Endometrium (tissue), 2 donors: Measurements from ENCODE around the gene MYLIP.

Experiments
- FAIRE-seq: peaks from 2 replicates; lab custom pipeline; 2012; peaks lifted over from hg19 to GRCh38; lab: Jason Lieb, UNC
- donor health status: control.
- donor health status: control.

Gene MYLIP

DNA sequence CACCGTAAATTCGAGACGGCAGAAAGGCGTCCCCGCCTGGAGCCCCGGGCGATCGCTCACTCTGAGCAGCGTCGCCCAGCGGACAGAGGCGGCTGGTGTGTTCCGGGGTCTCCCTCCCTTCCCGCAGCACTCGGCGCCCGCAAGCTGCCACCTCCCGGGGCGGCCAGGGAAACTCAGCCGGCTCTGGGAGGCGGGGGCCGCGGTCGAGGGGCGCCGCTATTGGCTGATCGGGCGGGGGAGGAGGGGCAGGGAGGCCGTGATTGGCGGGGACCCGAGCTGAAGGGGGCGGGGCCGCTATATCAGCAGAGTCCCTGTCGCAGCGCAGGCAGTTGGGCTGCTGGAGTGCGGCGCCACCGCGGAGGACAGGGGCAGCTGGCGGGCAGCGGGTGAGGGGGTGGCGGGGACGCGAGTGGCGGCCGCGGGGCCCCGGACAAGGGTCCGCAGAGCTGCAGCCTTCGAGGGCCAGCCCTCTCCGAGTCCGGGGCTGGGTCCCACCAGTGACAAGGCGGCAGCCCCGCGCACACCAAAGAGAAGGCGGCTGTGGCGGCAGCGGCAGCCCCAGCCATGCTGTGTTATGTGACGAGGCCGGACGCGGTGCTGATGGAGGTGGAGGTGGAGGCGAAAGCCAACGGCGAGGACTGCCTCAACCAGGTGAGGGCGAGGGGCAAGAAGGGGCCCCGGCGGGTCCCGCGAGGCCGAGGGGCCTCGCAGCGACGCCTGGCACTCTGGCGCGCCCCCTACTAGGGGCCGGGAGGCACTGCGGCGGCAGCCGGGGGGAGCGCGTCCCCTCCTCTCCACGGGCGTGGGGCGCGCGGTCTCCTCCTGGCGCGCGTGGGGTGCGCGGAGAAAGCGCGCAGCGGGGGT lies at the start of gene MYLIP:
MYLIP (plus strand) TSS at position 328 of the 864 bp plus-strand sequence; CDS start at position 565, 237 bp downstream.
- no peak for FAIRE-seq

DNA sequence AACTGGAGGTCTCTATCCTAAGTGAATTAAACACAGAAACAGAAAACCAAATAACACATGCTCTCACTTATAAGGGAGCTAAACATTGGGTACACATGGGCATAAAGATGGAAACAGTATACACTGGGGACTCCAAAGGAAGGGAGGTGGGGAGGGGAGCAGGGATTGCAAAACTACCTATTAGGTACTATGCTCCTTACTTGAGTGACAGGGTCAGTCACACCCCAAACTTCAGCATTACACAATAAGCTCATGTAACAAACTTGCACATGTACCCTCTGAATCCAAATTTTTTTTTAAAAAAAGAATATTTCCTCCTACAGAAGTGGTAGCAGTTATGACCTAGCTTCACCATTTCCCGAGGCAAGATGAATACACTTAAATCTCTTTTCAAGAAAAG lies 49.5 kb upstream of the MYLIP start:
- no peak for FAIRE-seq

DNA sequence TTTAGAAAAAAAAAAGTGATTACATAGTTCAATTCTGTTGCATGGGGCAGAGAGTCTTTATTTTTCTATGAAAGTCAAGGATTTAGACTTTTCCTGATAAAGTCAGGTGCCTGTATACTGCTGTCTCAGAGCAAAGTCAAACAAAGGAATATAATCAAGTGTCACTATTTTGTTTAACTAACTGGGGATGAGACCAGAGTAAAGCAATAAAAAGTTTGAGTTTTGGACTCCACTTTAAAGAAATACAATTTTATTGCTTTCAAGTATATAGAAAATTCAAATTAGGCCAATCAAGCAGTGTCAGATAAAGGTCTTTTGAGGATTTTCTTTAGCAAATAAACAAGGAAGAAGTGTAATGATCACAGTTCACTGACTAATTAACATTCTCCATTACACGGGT lies 48.7 kb upstream of the MYLIP start:
- no peak for FAIRE-seq

DNA sequence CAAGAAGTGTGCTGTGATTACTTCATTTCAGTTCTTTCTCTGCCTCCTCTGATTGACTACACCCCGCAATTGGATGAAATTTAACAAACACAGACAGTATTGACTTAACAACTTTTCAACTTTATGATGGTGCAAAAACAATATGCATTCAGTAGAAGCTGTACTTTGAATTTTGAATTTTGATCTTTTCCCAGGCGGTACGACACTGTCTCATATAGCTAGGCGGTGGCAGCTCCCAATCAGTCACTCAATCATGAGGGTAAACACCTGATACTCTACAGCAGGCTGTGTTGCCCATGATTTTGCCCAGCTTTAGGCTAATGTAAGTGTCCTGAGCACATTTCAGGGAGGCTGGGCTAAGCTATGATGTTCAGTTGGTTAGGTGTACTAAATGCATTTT lies 47.6 kb upstream of the MYLIP start:
- no peak for FAIRE-seq

DNA sequence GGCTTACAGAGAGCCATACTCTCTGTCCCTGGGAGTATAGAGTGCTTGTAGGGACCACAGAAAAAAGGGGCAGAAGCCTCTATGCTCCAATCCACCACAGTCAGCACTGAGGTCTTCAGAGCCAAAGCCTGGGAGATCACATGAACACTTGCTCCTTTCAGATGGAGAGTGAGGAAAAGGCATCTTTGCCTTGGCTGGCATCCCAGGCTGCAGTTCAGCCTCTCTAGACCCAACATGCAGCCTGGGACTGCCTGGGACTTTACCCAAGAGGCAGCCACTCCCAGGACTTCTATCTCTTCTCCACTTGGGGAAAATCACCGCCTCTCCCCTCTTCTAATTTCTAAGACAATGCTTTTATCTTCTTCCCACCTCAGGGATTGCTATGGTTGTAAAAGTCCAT lies 46.5 kb upstream of the MYLIP start:
- no peak for FAIRE-seq

DNA sequence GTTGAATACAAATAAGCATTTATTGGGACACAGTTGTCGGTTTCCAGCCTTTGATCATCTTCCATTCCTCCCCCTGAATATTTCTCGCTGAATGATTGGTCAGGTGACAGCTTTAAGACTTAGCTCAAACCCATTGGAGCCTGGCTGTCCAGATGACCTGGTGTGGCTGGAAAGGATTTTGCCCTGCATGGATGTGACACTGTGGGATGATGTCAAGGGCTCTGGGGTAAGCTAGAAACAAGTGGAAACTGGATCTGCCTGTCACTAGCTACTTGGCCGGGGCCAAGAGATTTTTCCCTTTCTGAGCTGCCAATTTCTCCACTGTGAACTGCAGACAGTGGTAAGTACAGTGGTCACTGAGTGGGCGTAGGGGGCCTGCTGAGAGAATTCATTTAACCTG lies 41.9 kb upstream of the MYLIP start:
- no peak for FAIRE-seq

DNA sequence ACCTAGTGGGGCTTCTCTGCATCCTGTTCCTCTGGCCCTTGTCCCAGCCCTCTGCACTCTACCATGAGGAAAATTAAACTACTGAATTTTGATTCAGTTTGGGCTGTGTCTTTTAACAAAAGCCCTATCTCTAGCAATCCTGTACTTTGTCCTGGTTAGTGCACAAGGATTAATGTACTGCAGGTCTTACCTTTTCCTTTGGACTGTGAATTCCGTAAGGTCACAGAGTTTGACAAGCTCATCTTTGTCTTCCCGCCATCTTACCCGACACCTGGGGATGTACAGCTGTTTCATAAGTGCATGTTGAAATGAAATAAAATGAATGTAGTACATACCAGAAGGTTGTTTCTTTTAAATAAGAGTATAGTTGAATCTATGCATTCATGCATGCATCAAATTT lies 41.5 kb upstream of the MYLIP start:
- FAIRE-seq, result no peak

DNA sequence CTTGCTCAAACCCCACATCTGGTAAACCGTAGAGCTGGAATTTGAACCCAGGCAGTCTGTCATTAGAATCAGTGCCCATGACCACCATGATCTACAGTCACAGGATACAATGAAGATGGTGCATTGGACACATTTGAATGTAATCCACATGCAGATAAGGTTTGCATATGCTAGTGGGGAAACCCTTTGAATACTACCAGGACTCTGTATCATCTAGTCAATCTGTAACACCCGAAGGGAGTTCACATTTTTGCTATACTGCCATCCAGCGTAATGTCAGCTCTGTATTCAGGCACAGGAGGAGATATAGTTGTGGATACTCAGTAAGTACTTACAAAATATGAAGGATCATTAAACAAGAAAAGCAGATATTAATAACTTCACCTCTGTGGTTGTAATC lies 40.5 kb upstream of the MYLIP start:
- FAIRE-seq, result no peak

DNA sequence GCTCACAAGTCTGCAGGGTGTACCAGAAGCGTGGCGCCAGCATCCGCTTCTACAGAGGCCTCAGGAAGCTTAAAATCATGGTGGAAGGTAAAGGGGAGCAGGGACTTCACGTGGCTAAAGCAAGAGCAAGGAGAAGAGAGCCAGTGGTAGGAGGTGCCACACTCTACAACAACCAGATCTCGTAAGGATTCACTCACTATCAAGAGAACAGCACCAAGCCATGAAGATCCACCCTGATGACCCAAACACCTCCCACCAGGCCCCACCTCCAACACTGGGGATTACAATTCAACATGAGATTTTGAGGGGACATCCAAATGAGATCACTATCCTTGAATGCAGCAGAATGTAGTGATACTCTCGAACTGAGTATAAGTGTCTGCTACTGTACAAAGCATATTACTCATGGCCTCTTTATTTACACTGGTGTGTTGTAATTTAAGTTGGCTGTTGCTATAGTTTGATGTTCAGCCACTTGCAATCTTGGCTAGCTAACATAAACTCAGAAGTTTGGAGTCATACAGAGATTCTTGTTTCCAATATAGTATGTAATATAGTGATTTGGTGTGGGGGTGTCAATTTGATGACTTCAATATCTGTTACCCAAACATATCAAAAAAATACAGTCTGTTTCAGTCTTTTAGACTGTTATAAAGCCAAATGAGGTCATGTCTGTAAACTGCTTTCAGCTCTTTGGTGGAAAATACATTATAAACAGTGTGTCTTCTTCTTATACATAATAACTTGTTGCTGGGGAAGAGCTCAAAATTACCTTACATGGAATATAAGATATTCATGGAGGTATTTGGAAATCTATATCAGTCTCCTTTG lies 39.4 kb upstream of the MYLIP start:
- FAIRE-seq, result no peak

DNA sequence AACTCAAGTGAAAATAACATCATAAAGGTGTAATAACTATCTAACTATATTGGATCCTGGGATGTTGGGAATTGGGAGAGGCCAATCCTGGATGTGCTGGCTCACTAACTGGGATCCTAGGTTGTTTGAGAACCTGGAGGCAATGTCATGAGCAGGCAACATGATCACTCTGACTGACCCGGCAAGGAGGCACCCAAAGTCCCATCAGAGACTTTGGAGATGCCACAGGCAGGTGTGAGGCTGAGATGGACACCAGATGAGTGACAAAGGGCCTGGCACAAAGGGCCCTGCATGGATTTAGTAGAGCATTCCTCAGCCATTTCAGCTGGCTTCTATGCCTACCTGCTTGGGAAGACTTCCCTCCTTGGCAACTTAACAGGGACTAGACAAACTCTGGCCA lies 38.4 kb upstream of the MYLIP start:
- FAIRE-seq, result no peak

DNA sequence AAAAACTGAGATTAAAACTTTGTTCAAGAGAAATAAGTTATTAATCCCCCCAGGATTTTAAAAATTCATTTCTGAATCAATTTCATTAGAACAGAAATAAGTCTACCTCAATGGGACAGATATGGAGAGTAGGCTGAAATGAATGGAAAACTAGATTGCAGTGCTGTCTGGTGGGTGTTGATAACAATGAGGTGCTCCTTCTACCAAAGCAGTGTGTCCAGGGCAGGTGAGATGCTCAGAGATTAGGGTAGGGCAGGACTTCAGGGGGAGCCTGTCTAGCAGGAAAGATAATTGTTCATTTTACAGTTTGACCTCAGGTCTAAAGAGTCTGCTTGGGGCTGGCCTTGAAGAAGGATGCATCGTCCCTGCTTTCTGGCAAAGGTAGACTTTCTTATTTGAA lies 38.0 kb upstream of the MYLIP start:
- no peak for FAIRE-seq

DNA sequence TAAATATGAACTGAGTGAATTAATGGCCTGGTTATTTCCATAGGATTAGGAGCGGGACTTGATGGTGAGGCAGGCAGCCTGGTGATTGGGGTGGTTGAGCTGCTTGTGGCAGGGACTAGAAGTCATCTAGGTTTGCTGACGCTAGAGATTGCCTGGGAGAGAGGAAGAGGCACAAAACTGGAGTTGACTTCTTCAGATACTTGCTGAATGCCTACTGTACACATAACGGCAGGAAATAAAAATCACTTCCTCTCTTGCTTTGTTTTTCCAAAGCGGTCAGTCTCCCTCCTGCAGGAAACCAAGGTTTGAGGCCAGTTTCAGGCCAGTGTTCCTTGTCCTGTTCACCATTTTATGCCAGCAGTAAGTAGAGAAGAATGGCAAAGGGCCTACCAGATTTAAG lies 36.7 kb upstream of the MYLIP start:
- FAIRE-seq, result no peak

DNA sequence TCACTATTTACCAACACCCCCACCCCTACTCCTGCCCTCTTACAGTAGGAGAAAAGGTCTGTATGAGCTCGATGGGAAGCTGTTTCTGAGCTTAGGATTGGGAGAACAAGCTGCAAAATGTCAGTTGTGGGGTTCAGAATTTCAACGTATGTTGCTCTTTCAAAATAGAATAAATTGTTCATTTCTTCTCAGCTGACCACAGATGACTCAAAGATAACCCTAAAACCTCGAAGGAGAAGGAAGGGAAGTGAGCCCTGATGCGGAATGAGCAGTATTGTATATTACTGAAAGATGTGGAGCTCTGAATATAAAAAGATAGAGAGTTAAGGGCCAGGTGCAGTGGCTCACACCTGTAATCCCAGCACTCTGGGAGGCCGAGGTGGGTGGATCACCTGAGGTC lies 35.9 kb upstream of the MYLIP start:
- no peak for FAIRE-seq

DNA sequence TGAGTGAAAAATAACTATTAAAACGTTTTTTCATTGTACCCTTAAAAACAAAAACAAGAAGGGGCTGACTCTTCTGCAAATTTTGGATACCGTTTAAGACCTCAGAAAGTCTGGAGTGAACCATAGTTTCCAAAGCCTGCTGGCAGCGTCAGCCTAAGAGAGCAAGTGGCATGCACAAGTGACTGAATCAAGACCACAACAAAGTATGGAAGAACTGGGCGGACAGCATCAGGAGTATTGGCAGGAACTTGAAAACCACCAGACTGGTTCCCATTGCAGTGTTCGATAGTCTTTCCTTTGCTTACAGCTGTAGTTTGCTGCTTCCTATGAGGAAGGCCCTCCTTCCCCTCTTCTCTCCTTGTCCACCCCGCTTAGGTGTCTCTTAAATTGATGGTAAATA lies 33.7 kb upstream of the MYLIP start:
- no peak for FAIRE-seq

DNA sequence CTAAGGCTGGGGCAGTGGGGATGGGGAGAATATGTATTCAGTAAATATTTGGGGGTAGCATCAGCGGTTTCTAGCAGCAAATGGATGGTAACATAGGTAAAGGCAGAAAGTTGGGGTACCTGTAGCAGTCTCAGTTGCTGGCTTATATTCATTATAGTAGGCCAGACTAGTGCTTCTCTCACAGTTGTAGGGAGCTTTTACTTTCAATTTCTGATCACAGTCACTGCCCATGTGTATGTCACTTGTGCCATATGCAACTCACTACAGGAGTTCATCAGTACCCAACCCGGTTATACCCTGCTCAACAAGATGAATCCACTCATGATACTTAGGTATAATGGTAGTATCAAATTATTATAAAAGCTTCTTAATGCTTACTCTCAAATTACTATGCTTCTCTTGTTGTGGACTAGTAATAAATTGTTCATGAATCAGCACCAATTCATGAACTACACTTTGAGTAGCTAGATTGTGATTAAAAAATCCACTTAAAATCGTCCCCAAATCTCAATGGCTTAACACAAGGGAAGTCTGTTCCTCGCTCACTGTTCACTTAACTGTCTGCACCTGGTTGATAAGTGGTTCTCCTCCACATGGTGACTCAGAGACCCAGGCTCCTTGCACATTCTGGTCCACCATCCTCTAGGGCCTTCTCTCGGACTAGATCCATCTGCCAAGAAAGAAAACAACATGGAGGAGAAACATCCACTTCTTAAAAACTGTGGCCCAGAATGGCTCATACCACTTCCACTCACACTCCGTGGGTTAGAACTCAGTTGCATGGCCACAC lies 31.3 kb upstream of the MYLIP start:
- FAIRE-seq, result no peak

DNA sequence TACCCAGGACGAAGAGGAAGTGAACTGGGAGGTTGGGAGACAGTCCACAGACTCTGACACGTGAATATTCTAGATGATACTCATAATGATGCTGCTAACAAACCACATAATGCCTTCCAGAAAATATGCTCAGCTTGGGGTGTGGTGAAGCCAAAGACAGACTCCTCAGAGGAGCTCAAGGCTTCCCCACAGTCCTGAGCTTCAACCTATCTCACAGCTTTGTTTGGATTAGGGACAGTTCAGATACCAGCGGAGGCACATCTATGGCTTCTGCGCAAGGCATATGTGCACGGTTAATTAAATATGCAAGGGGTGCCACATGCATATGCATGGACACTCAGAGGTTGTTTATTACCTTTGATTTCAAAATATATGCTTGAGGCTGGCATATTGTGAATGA lies 30.7 kb upstream of the MYLIP start:
- FAIRE-seq, result no peak

DNA sequence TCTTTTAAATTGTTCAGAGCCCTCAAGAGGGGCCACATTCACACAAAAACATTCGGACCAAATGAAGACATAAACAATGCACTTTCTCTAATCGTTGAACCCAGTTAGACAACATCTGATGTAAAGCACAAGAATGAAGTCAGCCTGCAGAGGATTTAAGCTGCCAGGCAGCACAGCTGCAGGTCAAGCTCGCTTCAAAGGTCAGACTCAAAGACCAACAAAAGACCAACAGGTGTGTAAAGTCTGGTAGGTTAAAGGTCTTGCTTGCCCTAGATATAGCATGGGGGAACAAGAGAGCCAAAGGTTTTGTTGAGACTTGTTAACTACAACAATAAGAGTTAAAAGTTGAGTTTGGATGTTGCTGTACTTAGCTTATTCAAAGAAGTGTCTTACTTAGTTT lies 26.7 kb upstream of the MYLIP start:
- FAIRE-seq, result no peak

DNA sequence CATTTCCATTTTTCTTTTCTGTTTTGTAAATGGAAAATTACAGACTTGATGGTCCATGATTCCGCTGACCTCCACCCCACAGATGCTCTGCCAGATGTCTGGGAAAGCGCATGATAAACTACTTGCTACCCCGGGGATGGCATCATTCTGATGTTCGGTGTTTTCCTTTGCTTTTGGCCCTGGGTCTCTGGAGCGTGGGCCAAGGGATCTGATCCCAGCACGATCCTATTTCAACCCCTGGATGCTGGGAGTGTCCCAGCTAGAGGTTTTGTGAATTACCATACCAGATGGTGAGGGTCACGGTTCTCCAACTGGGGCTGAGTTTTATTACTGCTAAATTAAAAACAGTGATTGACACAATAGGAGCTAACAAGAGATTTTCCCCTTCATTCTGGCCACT lies 25.2 kb upstream of the MYLIP start:
- FAIRE-seq, result no peak

DNA sequence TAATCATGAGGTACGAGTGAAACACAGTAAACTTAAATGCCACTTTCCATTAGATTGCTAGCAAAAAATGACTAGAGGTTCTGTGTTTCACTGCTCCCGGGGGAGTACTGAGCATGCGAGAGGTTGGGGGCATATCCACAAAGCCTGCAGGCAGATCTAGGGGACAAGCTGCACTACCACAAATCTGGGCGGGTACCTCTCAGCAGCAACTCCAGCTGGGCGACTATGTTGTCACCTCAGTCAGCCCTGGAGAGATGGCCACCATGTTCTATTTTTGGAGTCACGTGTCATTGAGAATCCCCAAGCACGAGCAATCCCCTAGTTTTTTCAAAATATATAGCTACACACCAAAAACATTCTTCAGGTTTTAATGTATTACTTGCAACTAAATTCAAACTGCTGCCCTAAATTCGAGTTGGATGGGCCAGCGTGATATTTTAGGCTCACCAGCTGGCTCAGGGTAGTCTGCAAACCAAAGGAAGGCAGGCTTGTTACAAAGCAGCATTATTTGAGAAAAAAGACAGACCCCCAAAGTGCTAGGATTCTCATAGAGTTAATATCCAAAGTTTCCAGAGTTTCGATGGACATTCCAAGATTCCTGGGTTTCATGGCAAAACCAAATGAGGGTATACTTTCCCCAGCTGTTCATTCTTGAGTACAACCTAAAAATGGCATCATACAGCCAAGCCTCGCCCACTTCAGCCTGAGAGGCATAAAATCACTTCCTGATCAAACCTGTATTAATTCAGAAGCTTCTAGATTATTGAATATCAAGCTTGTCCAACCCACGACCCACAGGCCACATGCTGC lies 24.1 kb upstream of the MYLIP start:
- FAIRE-seq, result no peak

DNA sequence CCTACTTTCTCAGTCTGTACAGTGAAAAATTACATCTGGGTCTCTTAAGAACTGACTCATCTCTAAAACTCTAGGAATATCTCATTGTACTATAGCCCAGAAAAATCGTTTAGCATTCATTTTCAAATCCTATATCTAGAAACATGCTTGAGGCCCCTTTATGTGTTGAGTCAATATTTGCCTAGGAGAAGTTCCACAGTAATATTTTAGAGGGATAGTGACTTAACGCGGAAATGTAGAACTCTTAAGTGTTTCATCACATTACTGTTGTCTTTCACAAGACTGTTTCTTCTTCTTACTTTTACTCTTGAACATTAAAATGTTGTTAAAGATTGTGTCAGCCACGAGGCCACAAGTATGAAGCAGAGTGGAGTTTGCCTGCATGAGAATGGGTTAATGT lies 23.0 kb upstream of the MYLIP start:
- FAIRE-seq, result no peak

DNA sequence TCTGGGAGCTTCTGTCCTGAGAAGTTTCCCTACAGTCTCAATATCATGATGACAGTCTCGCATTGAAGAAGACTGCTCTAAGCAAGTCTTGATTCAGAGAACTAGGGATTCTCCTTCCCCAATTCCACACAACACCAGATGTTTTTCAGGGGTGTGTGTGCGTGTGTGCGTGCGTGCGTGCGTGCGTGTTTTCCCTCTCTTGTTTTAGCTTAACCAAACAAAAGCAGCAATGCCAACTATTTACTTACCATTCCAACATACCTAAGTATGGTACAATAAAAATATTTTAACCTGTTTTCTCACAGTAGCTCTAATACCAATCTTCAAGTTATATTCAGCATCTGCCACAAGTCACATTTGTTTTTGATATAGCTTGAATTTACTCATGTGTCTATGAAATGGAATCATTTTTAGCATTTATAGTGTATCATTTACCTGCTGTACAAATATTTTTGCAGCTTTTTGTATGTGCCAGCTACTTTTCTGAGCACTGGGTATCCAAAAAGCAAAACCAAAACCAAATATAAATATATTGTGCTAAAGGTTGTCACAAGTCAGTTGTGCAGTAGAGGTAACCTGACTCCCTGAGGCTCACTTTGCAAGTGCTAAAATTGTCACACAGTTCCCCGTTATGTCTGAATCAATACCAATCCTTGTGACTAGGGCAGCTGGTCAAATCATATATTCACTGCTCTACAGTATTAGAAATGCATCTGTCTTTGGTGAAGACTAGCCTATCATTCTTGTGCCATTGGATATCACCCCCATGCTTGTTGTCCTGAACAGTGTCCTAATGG lies 21.7 kb upstream of the MYLIP start:
- no peak for FAIRE-seq
